ENCODE measurements around the gene ATP13A1.

- no peak for TF ChIP-seq CTCF (conservative IDR thresholded peaks at IDR 0.05; ENCODE audit: low read length)
- no peak for TF ChIP-seq EZH2phosphoT487 (IDR thresholded peaks at IDR 0.05; ENCODE audit: borderline replicate concordance, low read depth, low read length)
Measured at GRCh38 chr19:19636573-19637185, 26.8 kb downstream of the ATP13A1 start.
